K562 (cell line): ENCODE data around the gene IL36RN. TPM values are rescaled to one million over a fixed set of nuclear protein-coding genes. Genes with fewer than 3 reads are reported as not detected.

Experiments
- AFF4 ChIP-seq: sonication (generic); formaldehyde crosslinking; IDR thresholded peaks from 2 replicates; pipeline ENCODE4 v1.8.0; 2023; ENCODE audit warnings: mild to moderate bottlenecking, missing genetic modification reagents
- CHAMP1 ChIP-seq: fragments of 450-650 bp; IDR thresholded peaks from 2 replicates; pipeline ENCODE4 v1.6.1; 2016; ENCODE audit warnings: mild to moderate bottlenecking
- CTCF ChIP-seq, 3 experiments: IDR thresholded peaks in 2 of 3; conservative IDR thresholded peaks in 1 of 3; 2 replicates each; pipeline ENCODE4 v1.5.1; 2011 to 2012; ENCODE audit warnings: low read length in 3 of 3, mild to moderate bottlenecking in 3 of 3, control low read depth in 2 of 3, improper control_type of control experiment in 1 of 3, inconsistent platforms in 1 of 3, low read depth in 1 of 3, mixed read lengths in 1 of 3, moderate library complexity in 1 of 3; ENCODE audit not compliant: insufficient read depth in 2 of 3
- DLX4 ChIP-seq: fragments of 250-450 bp; sonication (Bioruptor Pico); IDR thresholded peaks from 2 replicates; pipeline ENCODE4 v1.6.1; 2021; ENCODE audit warnings: mild to moderate bottlenecking
- ETS2 ChIP-seq: IDR thresholded peaks from 2 replicates; pipeline ENCODE4 v1.6.1; 2016; ENCODE audit warnings: borderline replicate concordance, missing genetic modification characterization, mild to moderate bottlenecking, moderate library complexity, missing compliant biosample characterization; ENCODE audit not compliant: poor library complexity, severe bottlenecking
- FOXP1 ChIP-seq: sonication (generic); formaldehyde crosslinking; IDR thresholded peaks from 2 replicates; pipeline ENCODE4 v1.8.0; 2022; ENCODE audit warnings: mild to moderate bottlenecking, missing genetic modification reagents
- HDAC3 ChIP-seq: fragments of 450-650 bp; IDR thresholded peaks from 2 replicates; pipeline ENCODE4 v1.6.1; 2018; ENCODE audit warnings: borderline replicate concordance, mild to moderate bottlenecking, moderate library complexity; ENCODE audit not compliant: partially characterized antibody
- MCM5 ChIP-seq: fragments of 450-650 bp; IDR thresholded peaks from 2 replicates; pipeline ENCODE4 v1.6.1; 2016; ENCODE audit warnings: low read depth
- MTF1 ChIP-seq: fragments of 250-450 bp; sonication (Bioruptor Pico); IDR thresholded peaks from 2 replicates; pipeline ENCODE4 v1.9.0; 2021; ENCODE audit warnings: moderate library complexity, mild to moderate bottlenecking, inconsistent platforms, borderline replicate concordance
- NCOA2 ChIP-seq, 2 experiments: fragments of 450-650 bp; IDR thresholded peaks; 2 replicates each; pipeline ENCODE4 v1.6.1; 2018; ENCODE audit warnings: mild to moderate bottlenecking in 2 of 2, moderate library complexity in 1 of 2; ENCODE audit not compliant: partially characterized antibody in 2 of 2
- NELFE ChIP-seq: IDR thresholded peaks from 2 replicates; pipeline ENCODE4 v1.6.1; 2011; ENCODE audit warnings: mild to moderate bottlenecking; ENCODE audit not compliant: insufficient read depth, insufficient read length
- NR2C1 ChIP-seq, 2 experiments: fragments of 450-650 bp; IDR thresholded peaks; 2 replicates each; pipeline ENCODE4 v1.6.1; 2017; ENCODE audit warnings: mild to moderate bottlenecking in 2 of 2, antibody characterized with exemption in 1 of 2, inconsistent platforms in 1 of 2, missing compliant biosample characterization in 1 of 2, missing genetic modification characterization in 1 of 2
- POLR2AphosphoS5 ChIP-seq: IDR thresholded peaks from 2 replicates; pipeline ENCODE4 v1.6.1; 2011; ENCODE audit warnings: mild to moderate bottlenecking, low read depth, low read length, moderate library complexity; ENCODE audit not compliant: control insufficient read depth, insufficient read depth
- SAFB2 ChIP-seq: fragments of 200-400 bp; formaldehyde crosslinking; IDR thresholded peaks from 2 replicates; pipeline ENCODE4 v1.6.1; 2018; ENCODE audit warnings: borderline replicate concordance, low read length, low read depth, moderate library complexity; ENCODE audit not compliant: severe bottlenecking
- SMC3 ChIP-seq: conservative IDR thresholded peaks from 2 replicates; pipeline ENCODE4 v1.6.1; 2011; ENCODE audit warnings: low read depth, low read length, improper control_type of control experiment; ENCODE audit not compliant: insufficient read depth
- TEAD1 ChIP-seq, 2 experiments: fragments of 450-650 bp in 1 of 2; sonication (generic) in 1 of 2; formaldehyde crosslinking; IDR thresholded peaks; 2 replicates each; pipeline versions ENCODE4 v1.4.0 to v1.8.0; 2020 to 2022; ENCODE audit warnings: mild to moderate bottlenecking in 2 of 2, missing genetic modification reagents in 1 of 2
- ZNF444 ChIP-seq: fragments of 250-450 bp; sonication (Bioruptor Pico); IDR thresholded peaks from 2 replicates; pipeline ENCODE4 v1.4.0; 2020; ENCODE audit warnings: mild to moderate bottlenecking, moderate library complexity
- ZNF699 ChIP-seq: fragments of 250-450 bp; sonication (Bioruptor Pico); IDR thresholded peaks from 2 replicates; pipeline ENCODE4 v1.8.0; 2021; ENCODE audit warnings: mild to moderate bottlenecking, moderate library complexity; ENCODE audit not compliant: insufficient replicate concordance
- ZNF79 ChIP-seq: fragments of 250-450 bp; sonication (Bioruptor Pico); IDR thresholded peaks from 2 replicates; pipeline ENCODE4 v1.4.0; 2020; ENCODE audit warnings: low read depth, mild to moderate bottlenecking, moderate library complexity
- polyA plus RNA-seq, 8 experiments: library from polyadenylated mRNA; depleted of rRNA in 4 of 8; stranded (reverse) in 5 of 8; unstranded in 3 of 8; fragments of >200 nt; fragmentation: Nextera tagmentation in 2 of 8; fragmentation: Illumina TruSeq in 1 of 8; extraction: Ambion mirVana in 2 of 8; extraction: Trizol in 1 of 8; gene quantifications; 2 replicates each; pipeline versions ENCODE4 v1.2.1 to v1.2.3, GENCODE V29; 2011 to 2014; ENCODE audit warnings: inconsistent platforms in 1 of 8, missing spikeins in 1 of 8
- total RNA-seq, 7 experiments: library from RNA; depleted of rRNA in 6 of 7; stranded (reverse); fragments of >200 nt in 6 of 7; fragmentation: Illumina TruSeq in 2 of 7; extraction: Trizol in 2 of 7; gene quantifications; 2 replicates each; pipeline versions ENCODE4 v1.2.1 to v1.2.3, GENCODE V29; 2011 to 2021; ENCODE audit warnings: low replicate concordance in 1 of 7

The IL36RN gene
- total and polyA plus RNA-seq, 9 of the 15 experiments (the other 6 are each of a cell fraction or from before 2014, with no cell fraction given): not detected

- TF ChIP-seq DLX4 (CRISPR knock-in tag) (no peak), CHAMP1 (peak; percentile 82), SMC3 (no peak), ZNF79 (CRISPR knock-in tag) (no peak), ZNF444 (no peak), AFF4 (CRISPR knock-in tag) (no peak), FOXP1 (CRISPR knock-in tag) (no peak), SAFB2 (no peak), NR2C1 (IDR thresholded peaks at IDR 0.05) (no peak), NR2C1 (tag; IDR thresholded peaks at IDR 0.05) (0 out of 2 replicates have a peak, but pooled peaks have one; percentile 17), POLR2AphosphoS5 (0 out of 2 replicates have a peak, but pooled peaks have one; percentile 32), HDAC3 (no peak), ETS2 (tag) (no peak), TEAD1 (CRISPR knock-in tag; IDR thresholded peaks at IDR 0.05) (peak in 1 of 2 experiments; percentile 67; a peak in 2 of 4 replicates), NELFE (no peak), MTF1 (CRISPR knock-in tag) (no peak), ZNF699 (no peak), CTCF (IDR thresholded peaks at IDR 0.05 in 2 of 3, conservative IDR thresholded peaks at IDR 0.05 in 1 of 3; ENCODE audit: insufficient read depth in 2 of 3, low read depth in 1 of 3, low read length in 3 of 3) (no peak), NCOA2 (IDR thresholded peaks at IDR 0.05; ENCODE audit: partially characterized antibody in 2 of 2) (no peak), MCM5 (no peak)
These were observed 25.0 kb upstream of the IL36RN start (continued) for GRCh38 chr2:113034016-113034415.
